Islet precursor cell (in vitro differentiated cells): Measurements from ENCODE around the gene WWTR1.
A peak's percentile ranks its signal among the peaks of the same experiment; 100 is the strongest.

Source experiments
- DNase-seq: peaks from one replicate; pipeline ENCODE4 v3.0.0-alpha.2; 2018

Gene WWTR1

DNA sequence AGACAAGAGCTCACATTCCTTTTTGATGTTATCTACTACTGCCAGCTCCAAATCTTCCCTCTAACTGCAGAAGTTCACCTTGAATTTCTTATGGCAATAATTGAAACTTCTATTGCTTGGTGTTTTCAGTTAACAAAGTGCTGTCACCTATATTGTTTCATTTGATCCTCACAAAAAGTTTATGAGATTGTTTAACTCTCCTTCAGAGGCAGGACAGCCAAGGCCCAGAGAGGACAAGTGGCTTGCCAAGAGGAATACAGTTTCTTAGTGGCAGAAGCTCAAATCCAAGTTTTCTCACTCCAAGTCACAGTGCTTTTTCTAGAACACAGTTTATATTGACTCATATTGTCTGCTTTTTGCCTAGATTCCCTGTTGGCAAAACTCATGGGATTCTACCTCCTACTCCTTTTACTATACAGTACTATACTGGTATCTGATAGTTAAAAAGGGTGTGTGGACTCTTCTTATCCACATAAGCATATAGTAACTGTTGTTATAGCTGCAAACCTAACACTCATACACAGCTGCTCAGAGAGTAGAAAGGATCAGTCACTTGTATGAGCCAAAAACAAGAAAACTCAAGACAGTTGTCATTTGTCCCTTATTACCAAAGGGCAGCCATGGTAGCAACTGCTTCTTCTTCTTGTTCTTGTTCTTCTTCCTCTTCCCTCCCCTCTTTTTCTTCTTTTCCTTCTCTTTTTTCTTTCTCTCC lies 167.4 kb downstream of the WWTR1 start:
- DNase-seq: no peak

DNA sequence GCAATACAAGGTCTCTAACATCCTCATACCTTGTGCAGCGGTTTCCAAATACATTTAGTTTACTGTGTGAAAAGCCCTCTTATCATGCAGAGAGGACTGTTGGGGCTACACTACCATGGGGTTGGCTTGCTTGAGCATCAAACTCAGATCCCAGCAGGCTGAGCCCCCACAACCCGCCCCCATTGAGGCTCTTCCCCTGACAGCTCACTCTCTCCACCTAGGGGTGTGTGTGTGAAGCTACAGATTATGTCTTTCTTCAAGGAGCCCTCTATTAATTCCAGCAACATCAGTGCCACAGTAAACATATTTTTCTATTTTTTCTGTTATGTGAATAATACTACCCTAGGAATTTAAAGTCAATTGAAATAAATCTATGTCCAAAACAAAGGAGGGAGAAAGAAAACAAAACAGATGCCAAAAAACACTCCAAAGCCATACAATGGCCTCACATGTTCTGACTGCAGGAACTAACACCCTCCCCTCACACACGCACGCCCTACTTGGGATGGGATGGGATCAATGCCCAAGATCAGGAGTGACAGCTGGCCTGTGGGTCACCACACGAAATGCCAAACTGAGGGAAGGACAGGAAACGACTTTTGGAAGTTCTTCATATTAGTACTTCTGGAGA lies 168.7 kb downstream of the WWTR1 start:
- DNase-seq: no peak

DNA sequence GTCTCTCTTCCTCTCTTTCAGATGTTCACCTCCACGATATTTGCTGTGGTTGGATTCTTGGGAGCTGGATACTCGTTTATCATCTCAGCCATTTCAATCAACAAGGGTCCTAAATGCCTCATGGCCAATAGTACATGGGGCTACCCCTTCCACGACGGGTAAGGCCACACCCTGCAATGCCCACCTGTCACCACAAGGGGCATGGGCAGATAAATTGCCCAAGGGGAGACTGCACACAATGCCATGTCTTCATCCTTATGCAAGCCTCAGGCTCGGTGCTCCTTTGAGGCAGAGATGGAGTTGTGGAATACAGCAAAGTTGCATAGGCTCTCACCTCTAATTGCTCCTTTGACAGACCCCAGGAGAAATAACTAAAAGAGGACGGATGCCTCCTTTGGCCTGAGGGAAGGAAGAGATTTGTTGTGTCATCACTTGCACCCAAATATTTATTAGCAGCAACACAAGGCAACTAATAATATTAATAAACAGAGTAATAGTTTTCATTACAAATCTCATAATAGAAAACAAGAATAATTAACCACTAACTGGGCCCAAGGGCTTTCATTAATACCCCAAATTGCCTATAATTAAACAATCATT lies 170.1 kb downstream of the WWTR1 start:
- DNase-seq: no peak

DNA sequence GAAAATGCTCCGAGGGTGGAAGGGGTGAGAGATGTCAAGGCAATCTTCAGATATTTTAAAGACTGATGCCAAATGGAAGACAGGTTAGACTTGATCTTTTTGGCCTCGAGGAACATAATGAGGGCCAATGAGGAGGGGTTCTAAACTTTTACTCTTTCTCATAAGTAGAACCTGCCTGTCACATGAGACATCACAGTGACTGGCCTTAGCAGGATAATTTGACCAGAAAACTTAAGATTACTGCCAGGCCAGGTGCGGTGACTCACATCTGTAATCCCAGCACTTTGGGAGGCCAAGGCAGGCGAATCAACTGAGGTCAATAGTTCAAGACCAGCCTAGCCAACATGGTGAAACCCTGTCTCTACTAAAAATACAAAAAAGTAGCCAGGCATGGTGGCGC lies 171.1 kb downstream of the WWTR1 start:
- DNase-seq: no peak

DNA sequence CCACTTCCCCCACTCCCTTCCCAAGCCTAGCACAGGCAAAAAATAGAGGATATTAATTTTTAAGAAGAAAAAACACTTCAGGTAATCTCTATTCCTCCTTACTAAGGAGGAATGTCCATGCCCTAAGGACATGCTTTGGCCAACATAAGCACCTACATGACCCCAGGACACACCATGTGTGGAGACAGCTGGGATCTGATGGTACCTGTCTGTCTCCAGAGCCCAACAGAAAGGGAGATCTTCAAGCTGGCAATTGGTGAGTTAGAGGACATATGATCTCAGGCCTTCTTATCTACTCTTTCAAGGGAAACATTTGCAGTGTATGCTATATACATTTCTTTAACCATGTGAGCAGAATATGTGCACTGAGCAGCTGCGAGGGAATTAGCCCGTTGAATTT lies 176.3 kb downstream of the WWTR1 start:
- DNase-seq: no peak

DNA sequence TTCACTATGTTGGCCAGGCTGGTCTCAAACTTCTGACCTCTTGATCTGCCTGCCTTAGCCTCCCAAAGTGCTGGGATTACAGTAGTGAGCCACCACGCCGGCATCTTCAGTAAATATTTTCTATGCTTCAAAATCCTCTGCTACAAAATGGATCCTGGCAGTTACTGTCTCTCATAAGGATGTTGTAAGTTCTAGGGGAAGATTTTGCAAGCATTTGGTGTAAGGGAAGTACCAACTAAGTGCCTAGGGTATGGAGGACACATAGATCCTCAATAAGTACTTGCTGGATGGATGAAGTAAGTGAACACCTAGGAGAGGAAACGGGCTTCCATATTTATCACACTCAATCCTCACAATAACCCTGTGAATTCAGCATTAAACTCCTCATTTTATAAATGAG lies 176.8 kb downstream of the WWTR1 start:
- DNase-seq: no peak

DNA sequence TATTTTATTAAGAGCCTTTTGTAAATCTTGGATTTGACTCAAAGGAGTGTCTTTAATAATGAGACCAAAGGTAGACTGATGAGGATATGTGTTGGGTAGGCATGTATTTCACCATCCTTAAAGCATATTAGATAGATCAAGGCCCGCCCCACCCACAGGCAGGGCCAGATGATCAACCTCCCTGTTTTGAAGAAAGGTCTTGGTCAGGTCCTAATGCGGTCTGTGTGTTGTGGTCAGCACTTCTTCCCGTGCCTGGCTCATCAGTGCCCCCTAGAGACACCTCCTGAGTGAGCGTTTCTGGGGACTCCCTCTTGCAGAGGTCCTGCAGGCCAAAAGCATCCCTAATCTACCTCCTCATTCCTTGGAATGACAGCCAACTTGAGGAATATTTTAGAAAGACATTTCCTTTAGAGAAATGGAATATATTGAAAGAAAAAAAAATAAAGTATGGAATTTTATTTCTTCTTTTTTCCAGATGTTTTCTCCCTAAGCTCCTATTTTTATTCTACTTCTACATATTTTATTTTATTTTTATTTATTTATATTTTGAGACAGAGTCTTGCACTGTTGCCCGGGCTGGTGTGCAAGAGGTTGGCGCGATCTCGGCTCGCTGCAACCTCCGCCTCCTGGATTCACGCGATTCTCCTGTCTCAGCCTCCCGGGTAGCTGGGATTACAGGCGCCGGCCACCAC lies 177.4 kb downstream of the WWTR1 start:
- DNase-seq: peak; percentile 94

DNA sequence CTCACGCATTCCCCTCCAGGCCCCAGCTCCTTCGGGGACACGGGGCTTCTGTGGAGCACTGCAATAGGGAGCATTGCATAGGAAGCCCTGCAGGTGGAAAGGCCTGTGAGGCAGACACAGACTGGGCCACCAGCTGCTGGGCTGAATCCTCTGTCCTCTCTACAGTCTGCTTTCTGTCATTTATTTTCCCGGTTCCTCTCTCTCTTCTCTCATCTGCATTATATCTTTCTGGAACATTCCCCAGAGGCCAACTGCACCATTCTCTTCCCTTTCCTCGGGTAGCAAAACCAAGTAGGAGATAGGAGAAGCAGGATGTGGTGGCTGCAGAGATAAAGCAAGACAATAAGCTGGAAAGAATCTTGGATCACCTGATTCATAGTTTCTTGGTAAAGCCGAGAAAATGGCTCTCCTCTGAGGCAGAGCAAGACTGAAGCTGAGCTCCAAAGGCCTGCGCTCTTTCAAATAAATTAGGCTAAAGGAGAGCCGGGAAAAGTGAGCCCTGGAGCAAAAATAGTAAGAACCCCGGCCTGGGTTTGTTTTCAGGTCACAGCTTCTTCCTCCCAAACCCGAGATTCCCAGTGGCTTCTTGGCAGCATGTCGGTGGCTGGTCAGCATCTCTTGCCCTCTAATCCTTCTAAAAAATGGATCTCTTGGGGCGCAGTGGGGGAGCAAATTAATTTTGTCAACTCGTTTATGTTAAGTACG lies 178.1 kb downstream of the WWTR1 start:
- DNase-seq: no peak

DNA sequence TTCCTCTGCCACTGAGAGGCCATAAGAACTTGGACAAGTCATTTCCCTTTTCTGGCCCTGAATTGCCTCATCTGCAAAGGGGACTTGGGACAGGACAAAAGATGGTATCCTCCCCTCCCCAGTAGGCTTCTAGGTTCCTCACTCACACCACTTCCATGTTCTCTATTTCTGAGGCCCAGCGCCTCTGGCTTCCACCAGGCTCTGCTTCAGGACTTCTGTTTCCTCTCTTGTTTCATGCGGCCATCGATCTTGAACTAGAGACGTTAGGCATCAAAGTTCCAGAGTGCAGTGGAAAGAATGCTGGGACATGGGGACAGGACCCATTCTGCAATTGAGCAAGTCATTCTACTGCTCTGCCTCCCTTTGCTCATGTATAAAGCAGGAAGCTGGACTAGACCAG lies 181.6 kb downstream of the WWTR1 start:
- DNase-seq: no peak

DNA sequence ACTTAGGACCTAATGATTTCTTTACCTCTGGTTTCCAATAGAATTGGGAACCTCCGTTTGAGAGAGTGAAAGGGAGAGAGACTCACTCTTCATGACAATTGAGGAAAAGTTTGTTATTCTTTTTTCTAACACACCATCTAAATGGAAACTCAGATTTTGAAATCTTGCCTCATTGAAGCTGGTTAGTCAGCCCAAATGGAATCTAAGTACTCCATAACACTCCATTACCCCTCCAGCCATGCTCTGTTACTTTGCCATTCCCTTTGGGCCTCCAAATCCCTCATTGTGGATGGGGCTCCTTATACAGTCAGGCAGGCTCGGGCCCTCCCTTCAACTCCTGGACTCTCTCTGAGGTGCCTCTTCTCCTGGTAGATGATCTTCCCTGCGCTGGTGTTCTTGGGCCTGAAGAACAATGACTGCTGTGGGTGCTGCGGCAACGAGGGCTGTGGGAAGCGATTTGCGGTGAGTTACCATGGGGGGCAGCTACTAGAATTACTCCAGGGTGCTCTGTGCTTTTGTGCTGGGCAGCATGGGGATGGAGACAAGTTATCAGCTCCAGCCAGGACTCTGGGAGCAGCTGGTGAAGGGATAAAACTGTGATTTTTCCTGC lies 182.3 kb downstream of the WWTR1 start:
- no peak for DNase-seq

DNA sequence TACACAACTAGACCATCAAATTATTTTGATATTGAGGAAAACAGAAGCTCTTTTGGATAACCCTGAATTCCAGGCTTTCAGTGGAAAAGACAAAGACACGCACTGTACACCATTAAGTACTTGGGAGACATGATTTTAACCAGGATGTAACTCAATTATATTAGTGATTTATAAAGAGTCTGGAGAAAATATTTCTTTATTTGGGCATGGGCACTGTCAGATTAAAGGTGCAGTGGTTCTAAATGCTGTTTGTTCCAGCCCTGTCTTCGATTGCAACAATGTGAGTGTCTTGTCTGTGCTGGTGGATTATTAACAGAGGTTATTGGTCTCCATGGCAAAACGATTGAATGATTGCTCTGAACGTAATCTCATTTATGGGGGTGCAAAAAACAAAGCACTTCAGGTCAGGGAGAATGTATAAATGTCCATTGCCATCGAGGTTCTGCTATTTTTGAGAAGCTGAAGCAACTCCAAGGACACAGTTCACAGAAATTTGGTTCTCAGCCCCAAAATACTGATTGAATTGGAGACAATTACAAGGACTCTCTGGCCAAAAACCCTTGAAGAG lies 183.5 kb downstream of the WWTR1 start, which contains the start of gene TM4SF4:
TM4SF4 (plus strand) TSS at position 448 of the 568 bp plus-strand sequence. CDS start 181 bp downstream, outside the sequence.
- DNase-seq: no peak

DNA sequence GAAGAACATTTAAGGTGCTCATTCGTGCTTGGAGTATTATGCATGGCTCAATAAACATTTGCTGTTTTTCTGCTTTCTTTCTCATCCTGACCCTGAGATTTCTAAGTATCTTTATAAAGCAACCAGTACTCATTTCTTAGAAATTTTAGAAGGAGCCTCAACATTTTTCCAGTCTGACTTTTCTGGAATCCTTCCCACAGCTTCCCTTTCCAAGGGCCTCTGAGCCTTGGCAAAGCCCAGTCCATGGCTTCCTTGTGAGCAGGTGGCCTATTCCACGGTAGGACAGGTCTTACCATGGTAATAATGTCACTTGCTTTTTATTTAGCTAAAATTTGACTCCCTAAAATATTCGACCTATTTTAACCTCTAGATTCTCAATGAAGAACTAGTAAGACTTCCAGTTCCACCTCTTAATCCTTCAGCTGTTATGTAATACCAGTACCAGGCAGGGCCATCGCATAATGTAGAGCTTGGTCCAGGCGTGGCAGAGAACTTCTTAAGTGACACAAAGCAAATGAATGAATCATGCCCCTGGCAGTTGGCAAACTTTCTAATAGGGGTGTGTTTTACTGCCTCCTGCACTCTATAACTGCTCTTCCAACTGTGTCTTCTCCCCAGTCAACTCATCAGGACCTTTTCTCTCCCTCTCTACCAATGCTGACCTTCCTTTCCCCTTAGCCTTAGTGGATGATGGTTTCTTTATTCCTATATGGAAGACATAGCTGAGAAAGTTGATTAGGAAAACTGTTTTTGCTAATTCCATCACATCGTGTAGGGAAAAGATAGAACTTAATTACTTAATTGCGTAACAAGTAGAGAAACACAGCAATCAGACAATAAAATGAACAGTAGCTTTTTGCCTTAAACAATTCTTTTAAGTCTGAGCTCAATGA lies 184.2 kb downstream of the WWTR1 start:
- no peak for DNase-seq

DNA sequence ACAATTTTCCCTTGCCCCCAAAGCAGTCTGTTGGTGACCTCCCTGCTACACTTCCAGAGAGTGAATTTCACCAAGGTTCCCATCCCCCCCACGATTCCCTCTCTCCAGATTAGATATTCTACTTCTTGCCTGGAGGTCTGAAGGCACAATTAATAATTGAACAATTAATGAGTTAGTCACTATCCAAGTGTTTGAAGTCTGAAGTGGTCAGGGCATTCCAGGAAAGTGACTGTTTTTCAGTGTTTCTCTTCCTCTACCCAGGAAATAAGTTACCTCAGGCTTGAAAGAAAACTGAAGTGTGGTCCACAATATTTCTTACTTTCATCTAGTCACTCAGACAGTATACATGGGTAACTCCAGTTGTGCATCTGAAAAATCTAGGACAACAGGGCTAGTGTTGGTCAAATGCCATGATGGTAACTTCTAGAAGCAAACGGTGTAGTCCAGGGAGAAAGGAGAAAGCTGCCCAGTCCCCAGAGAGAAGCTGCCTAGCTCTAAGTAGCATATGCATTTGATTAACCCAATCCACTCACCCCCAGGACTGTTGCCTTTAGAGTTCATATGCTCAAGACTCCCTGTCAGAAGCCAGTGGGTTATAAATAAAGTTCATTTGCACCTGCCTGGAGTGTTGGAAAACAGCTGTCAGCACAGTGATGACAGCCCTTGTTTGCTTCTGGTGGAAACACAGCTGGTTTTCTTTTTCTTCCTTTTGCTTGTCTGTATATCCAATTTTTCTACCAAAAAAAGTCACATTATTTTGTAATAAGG lies 185.6 kb downstream of the WWTR1 start:
- DNase-seq: no peak

DNA sequence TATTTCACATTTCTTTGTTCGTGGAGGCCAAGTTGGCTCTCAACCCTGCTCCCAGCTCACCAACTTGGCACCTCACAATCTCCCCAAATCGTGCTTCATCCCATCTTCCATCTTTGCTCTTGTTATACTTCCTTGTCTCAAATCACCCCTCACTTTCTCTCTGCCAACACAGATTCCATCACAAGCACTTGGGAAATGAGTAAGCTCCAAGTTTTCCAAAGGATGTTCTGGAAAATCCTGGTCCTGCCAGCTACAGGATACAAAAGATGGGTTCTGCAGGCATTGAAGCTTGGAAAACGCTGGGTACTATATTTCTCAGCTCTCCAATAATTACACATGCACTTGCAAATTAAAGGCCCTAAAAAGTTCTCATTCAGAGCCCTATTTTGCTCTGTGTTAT lies 187.4 kb downstream of the WWTR1 start:
- DNase-seq: no peak

DNA sequence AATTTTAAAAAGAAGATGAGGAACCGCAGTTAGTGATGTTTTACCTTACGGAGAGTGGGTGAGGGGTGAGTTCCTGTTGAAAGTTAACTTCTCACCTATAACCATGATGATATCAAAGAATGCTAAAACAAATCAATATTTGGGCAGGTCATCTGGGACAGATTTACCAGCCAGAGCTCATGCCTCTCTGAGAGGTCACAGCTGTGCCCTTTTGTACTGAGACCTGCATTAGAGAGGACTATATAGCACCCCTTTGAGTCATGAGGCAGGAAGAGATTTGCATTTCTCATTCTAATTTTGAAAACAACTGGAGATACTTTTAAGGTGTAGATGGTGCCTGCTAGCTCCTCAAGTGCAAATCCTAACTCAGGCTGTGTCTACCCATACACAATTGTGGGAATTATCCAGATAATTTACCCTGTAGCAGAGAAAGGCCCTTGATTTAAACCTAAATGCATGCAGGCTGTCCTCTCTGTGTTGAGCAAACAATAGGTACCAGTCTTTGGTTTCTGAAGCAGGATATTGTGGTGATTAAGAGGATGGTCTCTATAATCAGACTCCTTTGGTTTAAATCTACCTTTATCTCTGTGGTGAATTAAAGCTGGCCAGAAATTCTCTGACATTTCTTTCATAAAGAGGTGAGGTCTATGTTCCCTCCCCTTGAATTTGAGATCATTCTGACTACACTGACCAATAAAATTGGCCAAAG lies 189.2 kb downstream of the WWTR1 start:
- no peak for DNase-seq
